ENCODE measurements around the gene SPATA31E1.
A peak's percentile ranks its signal among the peaks of the same experiment; 100 is the strongest.
"Not testable (repeated sequence)": the region's sequence is repeated elsewhere in the genome, so short reads cannot be mapped to it uniquely, and the experiment has no call there.

SPATA31E1 gene

DNA sequence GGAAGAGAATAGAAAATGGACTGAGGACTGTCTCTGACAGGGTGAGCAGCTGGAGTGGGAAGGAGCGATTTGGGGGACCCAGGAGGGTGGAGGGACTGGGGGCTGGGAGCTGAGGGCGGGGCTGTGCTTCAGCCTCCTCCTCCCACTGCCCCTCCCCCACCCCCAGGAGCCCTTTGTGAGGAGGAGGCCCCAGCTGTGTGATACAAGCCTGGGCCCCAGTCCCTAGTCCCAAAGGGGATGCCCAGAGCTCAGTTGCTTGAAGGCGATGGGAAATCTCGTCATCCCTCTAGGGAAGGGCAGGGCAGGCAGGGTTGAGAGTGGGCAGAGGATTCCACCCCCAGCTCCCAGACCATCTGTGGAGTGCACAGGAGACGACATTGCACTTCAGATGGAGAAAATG lies at the start of gene SPATA31E1:
Gene SPATA31E1, plus strand, starts transcription at position 251 of the 400 bp plus-strand sequence. Its CDS starts 15 bp downstream, at position 266.
- DNase-seq (ENCODE audit: low read depth): no peak

DNA sequence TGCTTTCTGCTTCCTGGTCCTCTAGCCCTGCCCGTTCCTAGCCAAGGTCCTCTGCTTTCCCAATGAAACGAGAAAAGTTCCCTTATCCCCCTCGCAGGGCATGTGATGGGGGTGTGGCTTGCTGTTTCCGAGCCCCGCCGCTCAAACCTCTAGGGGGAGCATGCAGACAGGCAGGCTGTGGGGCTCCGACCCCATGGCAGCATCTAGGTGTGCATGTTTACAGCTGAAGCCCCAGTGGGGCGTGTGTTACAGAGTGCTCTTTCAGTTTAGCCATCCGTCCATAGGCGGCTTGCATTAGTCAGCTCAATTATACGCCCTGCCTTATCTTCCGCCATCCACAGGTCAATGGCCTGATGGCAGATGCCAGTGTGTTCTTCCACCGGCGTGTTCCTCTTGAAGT lies 48.3 kb upstream of the SPATA31E1 start:
- DNase-seq (ENCODE audit: low read depth): peak; percentile 19

- DNase-seq (ENCODE audit: low read depth): peak; percentile 9
These were observed 46.1 kb upstream of the SPATA31E1 start for GRCh38 chr9:87836536-87836935.

GRCh38 chr9:87836951-87837705 lies 45.5 kb upstream of the SPATA31E1 start:
- DNase-seq (ENCODE audit: low read depth): no peak

- DNase-seq (ENCODE audit: low read depth): no peak
These were observed 42.5 kb upstream of the SPATA31E1 start for GRCh38 chr9:87840134-87840533.

- no peak for DNase-seq (ENCODE audit: low read depth)
These were observed 39.6 kb upstream of the SPATA31E1 start for GRCh38 chr9:87842878-87843585.

DNA sequence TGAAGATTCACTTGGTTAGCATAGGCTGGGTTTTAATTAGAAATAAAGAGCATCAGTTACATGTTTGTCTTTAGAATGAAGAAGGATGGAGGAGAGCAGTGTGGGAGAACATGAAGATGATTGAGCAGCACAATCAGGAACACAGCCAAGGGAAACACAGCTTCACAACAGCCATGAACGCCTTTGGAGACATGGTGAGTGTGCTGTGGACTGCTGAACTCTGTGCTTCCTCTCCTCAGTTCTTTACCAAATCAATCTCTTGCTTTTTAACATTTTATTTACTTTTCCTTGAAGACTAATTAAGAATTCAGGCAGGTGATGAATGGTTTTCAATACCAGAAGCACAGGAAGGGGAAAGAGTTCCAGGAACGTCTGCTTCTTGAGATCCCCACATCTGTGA lies 38.2 kb upstream of the SPATA31E1 start:
- no peak for DNase-seq (ENCODE audit: low read depth)

DNA sequence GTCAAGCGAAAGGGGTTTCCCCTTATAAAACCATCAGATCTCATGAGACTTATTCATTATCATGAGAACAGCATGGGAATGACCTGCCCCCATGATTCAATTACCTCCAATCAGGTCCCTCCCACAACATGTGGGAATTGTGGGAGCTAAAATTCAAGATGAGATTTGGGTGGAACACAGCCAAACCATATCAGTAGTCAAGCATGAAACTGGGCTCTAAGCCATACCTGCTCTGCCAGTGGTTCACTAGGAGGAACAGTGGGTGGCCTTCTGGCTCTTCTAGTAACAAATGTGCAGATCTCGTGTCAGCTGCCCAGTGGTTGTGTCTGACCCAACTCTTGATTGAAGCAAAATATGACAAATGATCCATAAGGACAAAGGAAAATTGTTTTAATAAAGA lies 34.9 kb upstream of the SPATA31E1 start:
- peak; percentile 47 for DNase-seq (ENCODE audit: low read depth)

DNA sequence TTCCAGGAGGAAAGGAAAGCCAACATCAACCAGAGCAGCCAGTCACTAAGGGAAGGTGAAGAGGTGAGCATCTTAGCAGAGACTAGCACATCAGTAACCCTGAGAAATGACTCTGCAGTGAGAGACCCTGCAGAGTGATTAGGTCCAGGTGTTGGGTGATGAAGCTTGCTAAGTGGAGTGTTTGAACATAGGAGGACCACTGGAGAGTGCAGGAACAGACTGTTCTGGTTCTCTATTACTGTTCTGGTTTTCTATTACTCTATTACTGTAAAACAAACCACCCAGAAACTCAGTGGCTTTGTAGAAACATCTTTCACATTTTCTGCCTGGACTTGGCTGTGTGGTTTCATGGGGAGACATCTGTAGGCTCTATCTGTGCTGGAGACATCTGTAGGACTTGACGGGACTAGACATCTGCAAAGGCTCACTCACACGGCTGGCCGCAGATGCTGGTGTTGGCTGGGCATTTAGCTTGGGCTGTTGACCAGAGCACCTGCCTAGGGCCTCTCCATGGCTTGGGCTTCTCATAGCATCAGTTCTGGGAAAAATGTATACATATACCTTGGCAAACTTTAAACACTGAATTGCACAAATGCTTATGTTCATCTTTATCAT lies 33.4 kb upstream of the SPATA31E1 start:
- no peak for DNase-seq (ENCODE audit: low read depth)

DNA sequence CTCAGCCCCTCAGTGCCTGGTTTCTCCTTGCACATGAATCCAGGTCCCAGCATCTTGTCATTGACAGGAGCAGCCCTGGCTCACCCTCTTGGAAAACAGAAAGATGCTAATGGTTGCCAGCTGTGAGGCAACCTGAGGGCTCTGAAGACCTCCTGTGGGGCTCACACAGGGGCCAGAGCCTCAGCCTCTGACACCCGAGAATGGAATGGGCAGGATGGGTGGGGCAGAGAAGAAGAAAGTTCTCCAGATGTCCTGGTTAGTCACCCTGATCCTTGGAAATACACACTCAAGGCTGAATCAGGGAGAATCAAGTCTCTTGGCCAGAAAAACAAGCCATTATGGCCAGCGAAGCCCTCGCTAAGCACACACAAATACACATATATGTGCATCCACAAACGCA lies 32.3 kb upstream of the SPATA31E1 start:
- peak; percentile 68 for DNase-seq (ENCODE audit: low read depth)

- not testable (repeated sequence) for DNase-seq (ENCODE audit: low read depth)
These were observed 31.5 kb upstream of the SPATA31E1 start for GRCh38 chr9:87851186-87851585.

- no peak for DNase-seq (ENCODE audit: low read depth)
These were observed 29.4 kb upstream of the SPATA31E1 start for GRCh38 chr9:87853302-87853701.

DNA sequence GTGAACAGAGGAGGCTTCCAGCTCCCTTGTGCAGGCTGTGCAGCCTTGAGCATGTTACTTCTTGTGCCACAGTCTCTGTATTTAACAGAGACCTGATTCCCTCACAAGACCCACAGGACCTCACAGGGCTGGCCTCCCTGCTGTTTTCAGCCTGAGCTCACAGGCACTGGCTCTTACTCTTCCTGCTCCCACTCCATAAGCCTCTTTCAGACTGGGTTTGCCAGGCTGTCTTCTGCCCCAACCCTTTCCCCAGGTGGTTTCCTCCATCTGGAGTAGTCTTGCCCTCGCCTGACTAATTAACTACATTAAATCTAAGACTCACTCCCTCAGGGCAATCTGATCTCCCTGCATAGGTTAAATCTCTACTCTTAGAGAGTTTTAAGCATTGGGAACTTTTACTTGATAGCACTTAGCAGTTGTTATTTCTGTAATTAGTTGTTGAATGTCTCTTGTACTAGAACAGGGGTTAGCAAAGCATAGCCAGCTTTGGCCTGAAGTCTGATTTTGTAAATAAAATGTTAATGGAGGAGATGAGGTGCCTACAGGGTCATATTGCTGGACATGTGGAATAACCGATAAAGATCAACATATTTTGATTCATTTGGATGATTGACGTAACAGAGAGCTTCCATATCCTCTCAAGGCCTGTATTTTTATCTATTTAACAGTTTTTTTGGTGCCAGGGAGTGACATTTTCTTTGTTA lies 28.6 kb upstream of the SPATA31E1 start:
- no peak for DNase-seq (ENCODE audit: low read depth)

GRCh38 chr9:87854580-87854955 lies 28.1 kb upstream of the SPATA31E1 start:
- no peak for DNase-seq (ENCODE audit: low read depth)

DNA sequence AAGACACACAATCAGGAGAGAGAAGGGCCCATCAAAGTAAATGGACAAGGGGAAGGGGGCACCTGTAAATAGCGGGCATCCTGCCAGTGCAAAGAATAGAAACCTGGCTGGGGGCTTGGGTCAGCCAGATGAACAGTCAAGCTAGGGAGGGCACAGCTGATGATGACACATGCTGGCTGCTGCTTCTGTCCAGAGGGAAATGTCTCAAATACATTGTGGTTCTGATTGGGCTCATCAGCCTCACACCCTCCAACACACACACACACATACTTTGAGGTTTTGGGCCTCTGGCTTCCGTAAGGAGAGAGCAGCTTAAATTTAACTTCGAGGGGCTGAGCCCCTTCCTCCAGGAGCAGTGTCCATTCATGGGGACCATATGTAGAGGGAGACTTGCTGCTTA lies 27.6 kb upstream of the SPATA31E1 start:
- DNase-seq (ENCODE audit: low read depth): no peak

- no peak for DNase-seq (ENCODE audit: low read depth)
These were observed 25.3 kb upstream of the SPATA31E1 start for GRCh38 chr9:87857141-87857947.

GRCh38 chr9:87857948-87858335 lies 24.7 kb upstream of the SPATA31E1 start:
- no peak for DNase-seq (ENCODE audit: low read depth)

GRCh38 chr9:87859137-87859536 lies 23.5 kb upstream of the SPATA31E1 start:
- DNase-seq (ENCODE audit: low read depth): no peak

DNA sequence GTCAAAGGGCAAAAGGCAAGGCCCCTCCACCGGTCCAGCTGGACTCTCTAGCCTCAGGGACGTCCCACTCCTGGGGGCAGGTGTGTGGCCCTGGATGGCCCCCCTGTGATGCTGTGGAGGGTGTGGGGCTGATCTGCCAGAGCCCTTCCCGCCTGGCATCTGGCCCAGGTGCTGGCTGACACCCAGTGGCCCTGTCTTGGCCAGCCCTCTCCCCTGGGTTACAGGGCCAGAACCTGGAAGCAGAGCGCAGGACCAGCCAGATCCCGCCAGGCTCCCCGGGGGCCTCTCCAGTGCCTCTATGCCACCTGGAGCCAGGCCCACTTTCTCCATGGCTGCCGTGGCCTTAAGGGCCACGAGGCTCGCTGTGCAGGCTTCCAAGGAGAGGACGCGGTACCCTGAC lies 22.9 kb upstream of the SPATA31E1 start:
- no peak for DNase-seq (ENCODE audit: low read depth)

DNA sequence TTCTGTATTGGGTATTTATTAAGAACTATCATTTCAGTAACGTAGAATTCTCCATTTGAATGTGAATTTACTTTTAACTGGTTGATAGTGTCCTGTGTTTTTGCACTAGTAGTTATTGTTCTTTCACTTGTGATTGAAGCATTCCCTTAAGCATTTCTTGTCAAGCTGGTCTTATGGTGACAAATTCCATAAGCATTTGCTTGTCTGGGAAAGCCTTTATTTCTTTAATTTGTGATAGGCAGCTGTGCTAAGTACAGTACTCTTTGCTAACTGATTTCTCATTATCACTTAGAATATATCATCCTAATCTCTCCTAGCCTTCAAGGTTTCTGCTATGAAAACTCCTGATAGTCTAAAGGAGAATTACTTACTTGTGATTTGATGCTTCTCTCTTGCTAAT lies 21.3 kb upstream of the SPATA31E1 start:
- no peak for DNase-seq (ENCODE audit: low read depth)

GRCh38 chr9:87862536-87863268 lies 20.0 kb upstream of the SPATA31E1 start:
- peak; percentile 84 for DNase-seq (ENCODE audit: low read depth)

Measured in amniotic epithelial cell (primary cell).